HG03108 (cell line): ENCODE data around the gene FOXF1.

Source experiments
- ATAC-seq: cut with Tn5 transposase; IDR thresholded peaks from one replicate; pipeline ENCODE4 v1.9.1; 2021; ENCODE audit warnings: moderate library complexity; ENCODE audit not compliant: unreplicated experiment

FOXF1 gene

GRCh38 chr16:86492267-86492960 lies 17.9 kb upstream of the FOXF1 start:
- no peak for ATAC-seq

- no peak for ATAC-seq
These were observed 17.2 kb upstream of the FOXF1 start for GRCh38 chr16:86492961-86493629.

- no peak for ATAC-seq
These were observed 16.2 kb upstream of the FOXF1 start for GRCh38 chr16:86494039-86494564.

GRCh38 chr16:86494565-86495356 lies 15.6 kb upstream of the FOXF1 start:
- ATAC-seq, result no peak

DNA sequence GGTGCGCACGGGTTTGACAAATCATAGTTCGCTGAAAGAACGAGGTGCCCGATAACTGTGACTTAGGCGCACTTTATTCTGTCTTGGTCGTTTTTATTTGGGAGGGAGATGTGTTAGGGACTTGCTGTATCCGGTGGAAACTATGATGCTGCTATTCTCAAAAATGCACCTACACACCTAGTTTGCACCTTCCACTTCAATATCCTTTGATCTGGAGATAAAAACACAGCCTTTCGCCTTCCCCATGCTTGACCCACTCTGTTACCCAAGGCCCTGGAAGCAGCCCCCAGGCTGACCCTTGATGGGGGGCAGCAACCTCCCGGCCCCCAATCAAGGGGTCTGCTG lies 15.0 kb upstream of the FOXF1 start:
- no peak for ATAC-seq

GRCh38 chr16:86495756-86496261 lies 14.5 kb upstream of the FOXF1 start:
- no peak for ATAC-seq

- ATAC-seq, result no peak
These were observed 13.9 kb upstream of the FOXF1 start for GRCh38 chr16:86496262-86496928.

- ATAC-seq, result no peak
These were observed 13.3 kb upstream of the FOXF1 start for GRCh38 chr16:86496929-86497461.

GRCh38 chr16:86497551-86498021 lies 12.7 kb upstream of the FOXF1 start:
- ATAC-seq, result no peak

- ATAC-seq, result no peak
These were observed 12.1 kb upstream of the FOXF1 start for GRCh38 chr16:86498155-86498670.

DNA sequence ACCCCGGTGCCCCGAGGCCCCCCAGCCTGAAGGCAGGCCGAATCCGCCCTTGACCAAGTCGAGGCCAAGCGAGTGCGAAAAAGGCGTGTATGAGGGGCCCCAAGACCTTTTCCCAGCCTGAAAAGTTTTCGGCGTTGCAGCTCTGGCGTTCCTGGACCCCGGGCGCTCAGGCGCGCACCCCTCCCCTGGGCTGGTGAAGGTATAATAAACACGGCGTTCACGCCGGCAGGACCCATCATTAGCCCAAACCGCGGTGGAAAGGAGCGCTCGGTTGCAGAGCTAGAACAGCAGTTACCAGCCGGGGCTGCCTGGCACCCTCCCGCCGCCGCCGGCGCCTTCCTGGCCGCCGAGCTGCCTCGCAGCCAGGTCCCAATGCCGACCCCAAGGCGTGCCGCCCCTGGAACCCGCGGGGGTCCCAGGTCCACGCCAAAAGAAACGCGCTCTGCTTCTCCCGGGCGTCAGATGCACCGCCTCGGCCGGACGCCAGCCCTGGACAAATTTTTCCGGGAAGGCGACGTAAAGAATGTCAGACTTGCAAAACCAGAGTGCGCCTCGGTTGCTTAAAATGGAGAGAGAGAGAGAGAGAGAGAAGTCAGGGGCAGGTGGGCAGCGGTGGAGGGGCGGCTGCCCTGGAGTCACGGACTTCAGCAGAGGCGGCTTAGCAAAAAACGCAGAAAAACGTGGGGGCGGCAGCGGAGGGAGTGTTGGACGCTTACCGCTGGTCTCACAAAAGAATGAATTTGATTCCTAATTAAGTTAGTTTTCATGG lies 11.5 kb upstream of the FOXF1 start:
- no peak for ATAC-seq

- ATAC-seq, result no peak
These were observed 10.9 kb upstream of the FOXF1 start for GRCh38 chr16:86499440-86499786.

DNA sequence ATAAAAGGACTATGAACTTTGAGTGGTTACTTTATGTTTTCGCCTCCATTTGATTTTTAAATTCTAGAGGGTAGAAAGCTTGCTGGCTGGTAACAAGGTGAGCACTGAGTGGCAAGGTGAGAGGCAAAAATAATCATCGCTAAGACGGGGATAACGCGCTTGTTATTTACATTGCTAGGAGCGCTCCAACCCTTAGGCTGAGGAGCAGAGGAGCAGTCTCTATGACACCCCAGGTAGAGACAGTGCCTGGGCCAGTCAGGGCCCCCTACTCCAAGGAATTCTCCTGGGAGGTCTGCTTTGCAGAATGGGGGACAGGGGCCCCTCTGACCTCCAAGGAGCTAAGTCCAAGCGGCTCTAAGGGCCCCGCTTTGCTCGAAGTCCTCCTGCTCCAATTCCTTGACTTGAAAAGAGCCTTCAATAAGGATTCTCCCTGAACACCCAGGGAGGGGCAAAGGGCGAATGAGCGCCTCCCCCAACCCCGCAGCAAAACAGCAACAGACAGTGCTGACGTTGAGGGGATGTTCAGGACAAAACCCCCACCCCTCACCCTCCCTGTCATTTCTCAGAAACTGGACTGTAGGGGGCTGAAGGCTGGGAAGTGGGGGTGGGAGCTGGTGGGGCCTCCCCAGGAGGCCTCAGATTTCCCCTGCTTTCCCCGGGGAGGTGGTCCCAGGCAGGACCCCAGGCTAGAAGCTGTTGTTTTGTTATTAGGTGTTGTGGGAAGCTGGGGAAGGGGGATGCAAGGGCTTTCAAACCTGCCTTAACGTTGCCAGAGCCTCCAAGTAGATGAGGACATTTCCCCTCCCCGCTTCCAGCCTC lies 10.2 kb upstream of the FOXF1 start:
- no peak for ATAC-seq

- ATAC-seq, result no peak
These were observed 9.4 kb upstream of the FOXF1 start for GRCh38 chr16:86500708-86501510.

DNA sequence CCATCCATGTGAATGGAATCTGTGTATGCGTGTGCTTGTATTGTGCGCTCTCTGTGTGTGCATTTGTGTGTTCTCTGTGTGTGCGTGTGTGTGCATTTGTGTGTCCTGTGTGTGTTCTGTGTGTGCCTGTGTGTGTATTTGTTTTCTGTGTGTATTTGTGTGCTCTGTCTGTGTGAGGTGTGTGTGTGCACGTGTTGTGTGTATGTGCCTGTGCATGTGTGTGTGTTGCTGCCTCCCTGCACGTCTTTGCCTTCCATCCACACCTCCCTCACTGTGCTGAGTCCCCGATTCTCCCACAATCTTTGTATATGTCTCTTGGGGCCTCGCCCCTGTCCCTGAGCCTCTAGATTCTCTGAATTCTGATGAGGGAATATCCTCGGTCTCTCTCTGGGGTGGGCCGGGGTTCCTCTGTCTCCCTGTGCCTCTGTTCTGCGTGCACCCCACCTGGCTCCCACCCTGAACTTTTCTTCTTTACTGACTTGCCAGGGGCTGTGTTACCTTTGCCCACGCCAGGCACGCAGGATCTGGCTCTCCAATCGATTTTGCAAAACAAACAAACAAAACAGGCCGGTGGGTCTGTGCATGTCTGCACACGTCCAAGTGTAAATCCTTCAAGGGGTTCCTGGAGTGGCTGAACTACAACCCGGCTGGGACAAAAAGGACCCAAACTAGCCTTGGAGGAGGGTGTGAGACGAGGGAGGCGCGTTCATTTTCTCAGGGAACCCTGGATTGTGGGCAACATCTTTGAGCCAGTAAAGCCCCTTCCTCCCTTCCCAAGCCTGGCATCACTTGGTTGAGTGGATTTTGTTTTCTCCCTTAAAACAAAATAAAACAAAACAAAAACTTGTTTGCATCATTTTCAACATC lies 8.1 kb upstream of the FOXF1 start:
- no peak for ATAC-seq

DNA sequence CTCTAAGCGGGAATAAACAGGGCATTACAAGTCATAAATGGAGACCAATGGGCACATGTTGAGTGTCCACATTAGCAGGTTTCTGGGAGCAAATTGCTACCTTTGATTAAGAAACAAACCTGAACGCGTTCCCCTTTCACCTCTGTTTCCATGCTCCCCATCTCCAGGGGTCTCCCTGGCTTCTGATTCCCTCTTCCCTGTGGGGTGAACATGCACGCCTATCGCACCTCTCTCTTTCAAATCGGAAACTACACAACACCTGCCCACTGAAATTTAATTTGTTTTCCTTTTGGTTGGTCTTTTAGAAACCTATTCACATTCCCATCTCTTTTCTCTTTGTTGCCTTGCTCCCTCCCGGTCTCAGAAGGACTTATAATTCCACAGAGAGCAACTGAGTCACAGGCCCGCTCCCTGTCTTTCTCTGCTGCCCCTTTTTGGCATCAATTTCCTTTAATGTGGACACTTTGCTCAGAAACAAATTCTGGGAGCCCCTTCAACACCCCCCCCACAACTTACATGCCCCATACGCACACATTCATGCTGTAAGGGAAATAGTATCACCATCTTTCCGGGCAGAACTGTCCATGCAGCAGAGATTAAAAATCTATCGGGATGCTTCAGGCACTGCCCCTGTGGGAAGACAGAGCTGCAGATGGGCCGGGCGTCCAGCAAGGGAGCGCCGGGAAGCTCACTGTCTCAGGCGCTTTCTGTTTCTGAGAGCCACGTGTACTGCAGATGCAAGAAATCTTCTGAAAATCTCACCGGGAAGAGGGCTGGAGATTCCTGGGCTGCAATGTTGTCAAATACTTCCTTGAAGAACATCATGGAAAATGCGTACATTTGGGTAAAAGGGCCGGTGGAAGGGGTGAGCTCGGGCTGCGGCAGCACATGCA lies 7.2 kb upstream of the FOXF1 start:
- no peak for ATAC-seq
